Kidney (tissue), 14 donors: ENCODE data around the gene MT1A. TPM values are rescaled to one million over a fixed set of nuclear protein-coding genes. Genes with fewer than 3 reads are reported as not detected.

Source experiments
- DNase-seq, 5 donors: peaks; one replicate each; pipeline ENCODE4 v3.0.0-alpha.2; 2013 to 2020
- FAIRE-seq: peaks from 2 replicates; lab custom pipeline; 2012; peaks lifted over from hg19 to GRCh38; lab: Jason Lieb, UNC
- H3K27ac ChIP-seq, 2 donors: one replicate each; pipeline ENCODE4 v1.7.0; 2013; ENCODE audit warnings: low read depth in 2 of 2, low read length in 2 of 2, inconsistent platforms in 1 of 2
- H3K27me3 ChIP-seq: one replicate; pipeline ENCODE4 v1.7.1; 2013; ENCODE audit warnings: low read length, inconsistent platforms; ENCODE audit not compliant: control insufficient read depth, insufficient read depth
- H3K36me3 ChIP-seq, 3 donors: one replicate each; pipeline versions ENCODE4 v1.7.0 to v1.7.1; 2013; ENCODE audit warnings: low read length in 3 of 3, control low read depth in 1 of 3, inconsistent platforms in 1 of 3; ENCODE audit not compliant: insufficient read depth in 3 of 3, control insufficient read depth in 2 of 3
- H3K4me1 ChIP-seq, 3 donors: one replicate each; pipeline versions ENCODE4 v1.7.0 to v1.7.1; 2013; ENCODE audit warnings: low read length in 3 of 3, inconsistent platforms in 1 of 3, low read depth in 1 of 3; ENCODE audit not compliant: control insufficient read depth in 2 of 3, insufficient read depth in 2 of 3
- H3K4me3 ChIP-seq, 3 donors: one replicate each; pipeline versions ENCODE4 v1.7.0 to v1.8.1; 2013; ENCODE audit warnings: low read length in 3 of 3, control low read depth in 1 of 3, inconsistent platforms in 1 of 3
- H3K9ac ChIP-seq, 3 donors: one replicate each; pipeline versions ENCODE4 v1.7.0 to v1.7.1; 2013; ENCODE audit warnings: low read length in 3 of 3, control low read depth in 1 of 3, inconsistent platforms in 1 of 3
- H3K9me3 ChIP-seq, 3 donors: one replicate each; pipeline versions ENCODE4 v1.7.0 to v1.7.1; 2013; ENCODE audit warnings: low read length in 3 of 3, control low read depth in 1 of 3, inconsistent platforms in 1 of 3; ENCODE audit not compliant: control insufficient read depth in 2 of 3, insufficient read depth in 1 of 3
- CTCF ChIP-seq: IDR thresholded peaks from 3 replicates; pipeline ENCODE4 v1.5.1; 2012; ENCODE audit warnings: mild to moderate bottlenecking, moderate library complexity, borderline replicate concordance; ENCODE audit not compliant: insufficient read depth; ENCODE audit errors: extremely low read depth
- intact Hi-C: fragments of 100-400 bp; cut with DNase I; formaldehyde crosslinking; loops from one replicate; pipeline ENCODE4 v1.11.1; 2022
- polyA plus RNA-seq: library from polyadenylated mRNA; stranded (reverse); fragments of 350-450 nt; fragmentation: Illumina TruSeq; extraction: RNeasy Lipid Tissue Mini Kit (QIAGEN cat#74804); gene quantifications from one replicate; pipeline ENCODE4 v1.2.3, GENCODE V29; 2014; ENCODE audit warnings: low read depth, low replicate concordance; ENCODE audit not compliant: insufficient read depth
- total RNA-seq: library from RNA; stranded (reverse); fragmentation: NEBNext Ultra II Directional; extraction: Animal tissue kit (Norgen Biotek cat#: 25700); gene quantifications from one replicate; pipeline ENCODE4 v1.2.1, GENCODE V29; 2021
- donor health status: control.
- donor health status: control.
- donor health status: control.
- donor health status: control.
- donor health status: control.
- donor health status: DM: yes; HTN: yes; CAD: no.
- donor health status: Normal renal cell carcinoma (clear cell type).

MT1A gene
- total and polyA plus RNA-seq, 2 donors from 2014 or later = 3.1 to 19.8 TPM

- Histone ChIP-seq H3K27me3 (peaks cover 9% of the 10 kb centered on the region), H3K4me1 (peaks cover 0 to 27% (median 7%) of the 10 kb centered on the region in 3 donors), H3K9me3 (no peaks in the 10 kb centered on the region), H3K9ac (no peak overlapping the region), H3K27ac (no peak overlapping the region), H3K4me3 (no peak overlapping the region), H3K36me3 (no peaks in the 10 kb centered on the region)
- intact Hi-C loops = no loop called here
- no peak for TF ChIP-seq CTCF
- FAIRE-seq (no peak), DNase-seq (no peak)
Measured at GRCh38 chr16:56615353-56615752, 23.1 kb upstream of the MT1A start.

- peak overlapping the region; percentile 25 to 45 for H3K27ac ChIP-seq
- H3K4me3 ChIP-seq = peak overlapping the region in 2 of 3 donors; percentile 51 to 61
Measured at GRCh38 chr16:56616608-56617211, 21.8 kb upstream of the MT1A start.

GRCh38 chr16:56617212-56618085 lies 21.0 kb upstream of the MT1A start:
- Histone ChIP-seq H3K4me3 (peak overlapping the region in 2 of 3 donors; percentile 61 to 75), H3K9ac (peak overlapping the region in 2 of 3 donors; percentile 63 to 81), H3K4me1 (peaks cover 0 to 13% (median 0%) of the 10 kb centered on the region in 3 donors), H3K27me3 (peaks cover 9% of the 10 kb centered on the region), H3K27ac (peak overlapping the region; percentile 25 to 30), H3K36me3 (no peaks in the 10 kb centered on the region), H3K9me3 (no peaks in the 10 kb centered on the region)
- TF ChIP-seq CTCF = no peak
- DNase-seq (peak; percentile 67 to 93 (median 74)), FAIRE-seq (no peak)
- intact Hi-C loops = no loop called here

More at GRCh38 chr16:56616608-56617211, 21.8 kb upstream of the MT1A start:
- Histone ChIP-seq H3K9ac (peak overlapping the region in 1 of 3 donors; percentile 63), H3K4me1 (peaks cover 0 to 14% (median 0%) of the 10 kb centered on the region in 3 donors), H3K36me3 (no peaks in the 10 kb centered on the region), H3K27me3 (peaks cover 9% of the 10 kb centered on the region), H3K9me3 (no peaks in the 10 kb centered on the region)
- peak in 1 of 5 donors; percentile 46 for DNase-seq
- intact Hi-C loops = no loop called here
- no peak for FAIRE-seq
- no peak for TF ChIP-seq CTCF
